Small intestine (tissue), 7 donors: ENCODE data around the gene CCDC87. TPM values are rescaled to one million over a fixed set of nuclear protein-coding genes. Genes with fewer than 3 reads are reported as not detected.

Source experiments
- DNase-seq, 2 donors: peaks; one replicate each; pipeline versions ENCODE4 v3.0.0 to v3.0.0-alpha.2; 2013
- FAIRE-seq: peaks from 2 replicates; lab custom pipeline; 2012; peaks lifted over from hg19 to GRCh38; lab: Jason Lieb, UNC
- H3K27ac ChIP-seq, 3 donors: one replicate each; pipeline ENCODE4 v1.5.1; 2013; ENCODE audit warnings: low read length in 2 of 3, mild to moderate bottlenecking in 2 of 3, control low read depth in 1 of 3, inconsistent platforms in 1 of 3, low read depth in 1 of 3, moderate library complexity in 1 of 3
- H3K27me3 ChIP-seq, 3 donors: one replicate each; pipeline ENCODE4 v1.6.1; 2013; ENCODE audit warnings: low read length in 3 of 3, inconsistent platforms in 1 of 3; ENCODE audit not compliant: control insufficient read depth in 3 of 3, insufficient read depth in 3 of 3
- H3K36me3 ChIP-seq, 3 donors: one replicate each; pipeline ENCODE4 v1.6.1; 2013; ENCODE audit warnings: low read length in 3 of 3, inconsistent platforms in 1 of 3, low read depth in 1 of 3, mild to moderate bottlenecking in 1 of 3, moderate library complexity in 1 of 3; ENCODE audit not compliant: control insufficient read depth in 3 of 3, insufficient read depth in 2 of 3
- H3K4me1 ChIP-seq, 3 donors: one replicate each; pipeline ENCODE4 v1.6.1; 2013; ENCODE audit warnings: low read length in 2 of 3, inconsistent platforms in 1 of 3, low read depth in 1 of 3, mild to moderate bottlenecking in 1 of 3, moderate library complexity in 1 of 3; ENCODE audit not compliant: control insufficient read depth in 3 of 3, insufficient read depth in 2 of 3
- H3K4me3 ChIP-seq, 3 donors: one replicate each; pipeline ENCODE4 v1.5.1; 2013; ENCODE audit warnings: low read length in 3 of 3, control low read depth in 1 of 3, inconsistent platforms in 1 of 3, low read depth in 1 of 3, mild to moderate bottlenecking in 1 of 3, moderate library complexity in 1 of 3
- H3K9me3 ChIP-seq, 2 donors: one replicate each; pipeline ENCODE4 v1.6.1; 2013; ENCODE audit warnings: low read depth in 1 of 2, low read length in 1 of 2; ENCODE audit not compliant: control insufficient read depth in 2 of 2, insufficient read depth in 1 of 2
- WGBS, 3 donors: extraction: QIAGEN DNeasy Blood & Tissue Kit; methylation state at CpG; one replicate each; pipeline ENCODE4 v1.1.7; 2013; 5-methylcytosine and 5-hydroxymethylcytosine counted together
- polyA plus RNA-seq, 4 donors: library from polyadenylated mRNA; stranded (reverse) in 3 of 4; unstranded in 1 of 4; fragments of 200-250 nt in 3 of 4; fragments of 120-200 nt in 1 of 4; gene quantifications; one replicate each; pipeline versions ENCODE4 v1.2.1 to v1.2.3, GENCODE V29; 2013
- donor health status: healthy with polysubstance abuse.
- donor health status: control.
- donor health status: control.
- donor health status: Bipolar disorder and iron deficiency.
- donor health status: healthy.

Gene CCDC87
- polyA plus RNA-seq, 4 donors, result 0.09 to 0.22 (median 0.21) TPM; not detected in 1

DNA sequence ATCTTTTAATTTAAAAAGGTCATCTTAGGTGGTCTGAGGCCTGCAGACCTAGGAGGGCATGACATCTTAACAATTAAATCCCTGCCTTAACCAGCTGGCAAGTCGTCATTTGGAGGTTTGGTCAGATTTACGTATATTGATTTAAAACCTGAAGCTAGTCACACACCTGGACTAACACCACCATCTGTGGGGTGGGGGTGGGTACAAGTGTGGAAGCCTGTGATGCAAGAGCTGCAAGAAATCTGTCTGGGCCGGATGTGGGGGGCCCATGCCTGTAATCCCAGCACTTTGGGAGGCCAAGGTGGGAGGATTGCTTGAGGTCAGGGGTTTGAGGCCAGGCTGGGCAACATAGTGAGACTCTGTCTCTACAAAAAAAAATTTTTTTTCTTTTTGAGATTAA, 11.6 kb downstream of the CCDC87 start:
- H3K27me3 ChIP-seq, result peaks cover 0 to 5% (median 0%) of the 10 kb centered on the region in 3 donors
- peaks cover 0 to 7% (median 0%) of the 10 kb centered on the region in 3 donors for H3K4me1 ChIP-seq
- H3K36me3 ChIP-seq, result no peaks in the 10 kb centered on the region
- FAIRE-seq (no peak), DNase-seq (no peak)
- no peak overlapping the region for H3K4me3 ChIP-seq
- WGBS, 3 donors, result 79 to 83% (median 81%) methylated on average over 3 of the region's 3 CpGs
- peaks cover 0 to 3% of the 10 kb centered on the region in 2 donors for H3K9me3 ChIP-seq
- H3K27ac ChIP-seq, result no peak overlapping the region

DNA sequence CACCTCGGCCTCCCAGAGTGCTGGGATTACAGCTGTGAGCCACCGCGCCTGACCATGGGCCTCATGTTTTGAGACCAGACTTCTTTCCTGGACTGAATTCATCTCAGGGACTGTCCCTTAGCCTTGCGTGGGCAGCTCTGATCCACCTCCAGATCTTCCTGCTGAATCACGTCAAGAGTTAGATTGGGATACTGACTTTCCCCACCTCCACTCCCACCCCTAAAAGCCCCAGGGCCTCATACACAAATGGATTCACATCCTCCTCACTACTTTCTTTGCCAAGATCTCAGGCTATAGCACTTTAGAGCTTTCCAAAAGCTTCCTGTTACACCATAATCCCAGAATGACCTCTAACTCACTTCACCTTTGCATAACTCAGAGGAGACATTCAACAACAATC, 12.1 kb downstream of the CCDC87 start:
- peaks cover 0 to 3% of the 10 kb centered on the region in 2 donors for H3K9me3 ChIP-seq
- no peak for FAIRE-seq

DNA sequence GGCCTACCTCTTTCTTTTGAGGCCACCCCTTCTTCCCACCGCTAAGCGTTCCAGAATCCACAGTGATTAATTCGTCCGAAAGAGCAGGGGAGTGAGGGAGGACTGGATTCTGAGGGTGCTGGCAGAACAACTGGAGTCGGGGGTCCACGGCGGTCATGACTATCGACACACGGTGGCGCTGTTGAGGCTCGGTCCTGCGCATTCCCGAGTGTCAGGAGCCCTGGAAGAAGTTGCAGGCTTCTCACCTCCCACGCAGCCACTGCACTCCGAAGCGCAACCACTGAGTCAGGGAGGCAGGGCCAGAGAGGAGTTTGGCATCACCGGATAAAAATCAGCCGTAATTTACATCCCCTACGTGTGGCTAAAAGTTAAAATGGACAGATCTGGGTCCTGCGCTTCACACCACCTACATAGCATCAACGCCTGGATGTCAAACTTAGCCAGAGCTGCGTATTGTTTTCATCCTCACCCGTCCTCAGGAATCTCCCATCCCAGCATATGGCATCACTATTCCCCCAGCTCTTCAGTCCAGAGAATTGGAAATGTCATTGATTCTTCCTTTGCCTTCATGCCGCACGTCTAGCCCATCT, 13.8 kb downstream of the CCDC87 start:
- 18 to 19% (median 18%) methylated on average over 25 of the region's 25 CpGs for WGBS, 3 donors
- peaks cover 0 to 3% of the 10 kb centered on the region in 2 donors for H3K9me3 ChIP-seq
- peaks cover 0 to 7% (median 0%) of the 10 kb centered on the region in 3 donors for H3K4me1 ChIP-seq
- H3K27me3 ChIP-seq, result peaks cover 0 to 5% (median 0%) of the 10 kb centered on the region in 3 donors
- H3K27ac ChIP-seq, result no peak overlapping the region
- no peak for FAIRE-seq
- H3K36me3 ChIP-seq, result no peaks in the 10 kb centered on the region
- peak; percentile 60 to 77 for DNase-seq
- H3K4me3 ChIP-seq, result no peak overlapping the region

More for the DNA sequence above, 12.1 kb downstream of the CCDC87 start:
- no peak overlapping the region for H3K27ac ChIP-seq
- no peak for DNase-seq
- H3K27me3 ChIP-seq, result peaks cover 0 to 5% (median 0%) of the 10 kb centered on the region in 3 donors
- 75 to 89% (median 80%) methylated on average over 5 of the region's 5 CpGs for WGBS, 3 donors
- no peaks in the 10 kb centered on the region for H3K36me3 ChIP-seq
- H3K4me3 ChIP-seq, result no peak overlapping the region
- peaks cover 0 to 7% (median 0%) of the 10 kb centered on the region in 3 donors for H3K4me1 ChIP-seq

DNA sequence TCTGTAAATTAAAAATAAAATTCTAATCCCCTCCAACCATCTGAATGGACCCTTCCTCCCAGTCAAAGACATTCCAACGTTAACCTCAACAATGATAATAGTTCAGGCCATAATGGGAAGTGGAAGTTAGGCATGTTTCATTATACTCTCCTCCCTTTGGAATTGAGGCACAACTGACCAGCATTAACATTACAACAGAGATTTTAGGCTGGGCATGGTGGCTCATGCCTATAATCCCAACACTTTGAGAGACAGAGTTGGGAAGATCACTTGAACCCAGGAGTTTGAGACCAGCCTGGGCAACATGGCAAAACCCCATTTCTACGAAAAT, 22.0 kb downstream of the CCDC87 start:
- no peak for FAIRE-seq

DNA sequence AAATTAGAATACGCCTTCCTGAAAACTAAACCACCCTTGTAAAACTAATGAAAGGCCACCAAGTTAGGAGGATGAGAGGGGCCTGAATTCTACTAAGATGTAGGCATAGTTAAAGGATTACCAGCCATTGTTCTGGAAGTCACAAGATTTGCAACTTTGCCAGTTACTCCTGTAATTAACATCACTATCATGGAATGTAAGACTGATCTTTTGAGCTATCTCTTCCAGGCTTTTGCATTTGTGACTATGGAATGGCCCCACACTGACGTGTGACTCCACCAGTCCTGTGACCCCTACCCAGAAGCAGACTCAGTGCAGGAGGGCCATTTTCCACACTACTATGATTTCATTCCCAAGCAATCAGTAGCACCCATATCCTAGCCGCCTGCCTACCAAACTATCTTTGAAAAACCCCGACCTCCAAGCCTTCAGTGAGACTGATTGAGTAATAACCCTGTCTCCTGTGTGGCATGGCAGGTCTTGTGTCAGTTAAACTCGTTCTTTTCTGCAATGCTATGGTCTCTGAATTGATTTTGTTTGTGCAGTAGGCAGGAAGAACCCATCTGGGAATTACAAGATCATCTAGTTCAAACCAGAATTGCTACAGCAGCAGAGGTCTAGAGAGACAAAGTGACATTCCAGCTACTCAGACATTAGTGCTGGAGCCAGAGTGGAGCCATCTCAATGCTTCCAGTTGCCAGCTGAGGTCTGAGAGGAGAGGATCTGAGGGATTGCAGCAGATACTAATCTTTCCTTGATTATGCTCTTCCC, 22.6 kb downstream of the CCDC87 start:
- Histone ChIP-seq H3K27ac (no peak overlapping the region), H3K9me3 (no peaks in the 10 kb centered on the region), H3K4me1 (no peaks in the 10 kb centered on the region), H3K27me3 (peaks cover 0 to 28% (median 0%) of the 10 kb centered on the region in 3 donors), H3K36me3 (peaks cover 0 to 3% (median 0%) of the 10 kb centered on the region in 3 donors), H3K4me3 (no peak overlapping the region)
- WGBS, 3 donors, result 56 to 64% (median 58%) methylated on average over 5 of the region's 5 CpGs
- DNase-seq (no peak), FAIRE-seq (no peak)

More for the DNA sequence above, 22.0 kb downstream of the CCDC87 start:
- H3K4me1 ChIP-seq, result no peaks in the 10 kb centered on the region
- H3K9me3 ChIP-seq, result no peaks in the 10 kb centered on the region
- H3K36me3 ChIP-seq, result no peaks in the 10 kb centered on the region
- peaks cover 0 to 28% (median 0%) of the 10 kb centered on the region in 3 donors for H3K27me3 ChIP-seq
- H3K27ac ChIP-seq, result no peak overlapping the region
- WGBS, 3 donors, result 64 to 77% (median 75%) methylated on average over 2 of the region's 2 CpGs
- DNase-seq, result no peak
- H3K4me3 ChIP-seq, result no peak overlapping the region

DNA sequence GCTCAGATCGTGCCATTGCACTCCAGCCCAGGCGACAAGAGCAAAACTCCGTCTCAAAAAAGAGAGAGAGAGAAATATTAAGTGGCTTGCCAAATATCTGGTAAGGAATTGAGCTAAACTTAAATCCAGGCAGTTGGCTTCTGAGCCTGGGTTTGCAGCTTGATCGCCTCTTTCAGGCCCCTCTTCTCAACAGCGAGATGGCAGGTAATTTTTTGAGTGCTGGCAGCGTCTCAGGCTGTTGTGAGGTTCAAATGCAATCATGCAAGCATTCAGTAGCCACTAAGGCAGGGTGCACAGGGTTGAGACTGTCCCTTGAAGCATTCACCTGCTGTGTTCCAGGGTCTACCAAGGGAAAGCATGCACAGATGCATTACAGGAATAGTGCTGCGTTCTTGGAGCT, 23.8 kb downstream of the CCDC87 start:
- FAIRE-seq (no peak), DNase-seq (no peak)
- Histone ChIP-seq H3K4me3 (no peak overlapping the region), H3K4me1 (no peaks in the 10 kb centered on the region), H3K27ac (no peak overlapping the region), H3K9me3 (no peaks in the 10 kb centered on the region), H3K27me3 (peaks cover 0 to 28% (median 0%) of the 10 kb centered on the region in 3 donors), H3K36me3 (peaks cover 0 to 3% (median 0%) of the 10 kb centered on the region in 3 donors)
- WGBS, 3 donors, result 84 to 86% (median 85%) methylated on average over 7 of the region's 7 CpGs

DNA sequence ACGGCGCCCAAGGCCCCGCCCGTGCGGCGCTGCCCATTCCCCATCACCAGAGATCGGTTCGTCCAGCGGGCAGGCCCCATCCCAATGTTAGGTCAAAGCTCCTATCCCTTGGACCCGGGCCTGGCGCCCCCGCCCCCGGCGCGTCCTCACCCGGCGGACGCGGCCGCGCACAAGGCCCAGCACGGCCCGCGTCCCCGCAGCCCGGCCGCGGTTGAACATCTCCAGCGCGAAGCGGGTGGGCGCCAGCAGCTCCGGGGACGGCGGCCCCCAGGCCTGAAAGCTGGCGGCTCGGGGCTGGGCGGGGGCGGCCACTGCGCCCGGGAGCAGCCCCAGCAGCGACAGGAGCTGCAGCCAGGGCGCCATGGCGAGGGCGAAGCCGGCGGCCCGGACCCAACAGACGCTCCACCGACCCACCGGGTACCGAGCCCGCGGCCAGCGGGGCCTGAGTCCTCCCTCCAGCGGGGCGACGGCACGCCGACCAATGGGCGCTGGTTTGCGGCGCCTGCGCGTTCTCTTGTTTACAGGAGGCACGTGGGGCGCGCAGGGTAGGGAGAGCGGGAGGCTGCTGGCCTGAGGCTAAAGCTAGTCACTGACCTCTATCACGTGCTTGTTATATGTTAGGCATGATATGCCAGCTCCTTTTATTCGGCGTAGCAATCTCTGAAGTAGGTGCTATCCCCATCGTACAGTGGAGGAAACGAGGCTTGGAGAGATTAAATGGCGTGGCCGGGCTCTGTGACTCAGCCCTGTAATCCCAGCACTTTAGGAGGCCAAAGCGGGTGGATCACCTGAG, 24.5 kb downstream of the CCDC87 start, which contains the start of gene CTSF:
Gene CTSF, minus strand, starts transcription at position 483 of the 793 bp plus-strand sequence. Its CDS starts 120 bp downstream, at position 363.
- Histone ChIP-seq H3K9me3 (no peaks in the 10 kb centered on the region), H3K27ac (no peak within 1 kb of the TSS), H3K4me3 (peak within 1 kb of the TSS in 1 of 3 donors; percentile 58), H3K4me1 (no peaks in the 10 kb centered on the region), H3K27me3 (peaks cover 0 to 28% (median 0%) of the 10 kb centered on the region in 3 donors), H3K36me3 (peaks cover 0 to 3% (median 0%) of the 10 kb centered on the region in 3 donors)
- DNase-seq (peak; percentile 70), FAIRE-seq (no peak)
- 2 to 5% (median 5%) methylated on average over 54 to 77 of the region's 77 CpGs for whole genome bisulfite sequencing, 3 donors

DNA sequence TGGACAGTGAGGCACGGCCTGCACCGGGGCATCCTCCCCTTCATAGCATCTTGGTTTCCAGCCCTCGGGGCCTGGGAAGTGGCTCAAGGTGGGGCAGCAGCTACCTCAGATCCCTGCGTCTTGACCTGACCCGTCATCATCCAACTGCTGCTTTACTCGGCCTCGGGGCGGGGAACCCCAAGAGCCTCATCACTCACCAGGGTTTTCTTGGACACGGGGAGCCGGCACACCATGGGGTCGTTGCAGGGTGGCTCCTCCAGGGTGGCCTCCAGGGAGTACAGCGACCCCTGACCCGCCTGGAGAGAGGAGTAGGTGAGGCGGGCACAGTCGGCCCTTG, 25.1 kb downstream of the CCDC87 start:
- Histone ChIP-seq H3K9me3 (no peaks in the 10 kb centered on the region), H3K36me3 (peaks cover 0 to 3% (median 0%) of the 10 kb centered on the region in 3 donors), H3K4me3 (peak overlapping the region in 1 of 3 donors; percentile 58), H3K4me1 (no peaks in the 10 kb centered on the region), H3K27me3 (peaks cover 0 to 28% (median 0%) of the 10 kb centered on the region in 3 donors), H3K27ac (no peak overlapping the region)
- WGBS, 3 donors, result 57 to 63% (median 60%) methylated on average over 15 of the region's 15 CpGs
- no peak for FAIRE-seq
- DNase-seq, result no peak
